Body of pancreas (tissue), 4 donors: ENCODE data around the gene NDST4.

Experiments
- POLR2A ChIP-seq, 3 donors: fragments of 450-650 bp; IDR thresholded peaks; one replicate each; pipeline ENCODE4 v1.6.1; 2016; ENCODE audit warnings: antibody characterized with exemption in 3 of 3, mild to moderate bottlenecking in 2 of 3
- TF ChIP-seq, protein P1 (sequence below), 7 experiments: fragments of 450-650 bp in 4 of 7; fragments of 200-600 bp in 3 of 7; sonication (generic) in 3 of 7; IDR thresholded peaks; one replicate each; pipeline ENCODE4 v1.5.1; 2016 to 2019; ENCODE audit warnings: antibody characterized with exemption in 7 of 7

DNA sequence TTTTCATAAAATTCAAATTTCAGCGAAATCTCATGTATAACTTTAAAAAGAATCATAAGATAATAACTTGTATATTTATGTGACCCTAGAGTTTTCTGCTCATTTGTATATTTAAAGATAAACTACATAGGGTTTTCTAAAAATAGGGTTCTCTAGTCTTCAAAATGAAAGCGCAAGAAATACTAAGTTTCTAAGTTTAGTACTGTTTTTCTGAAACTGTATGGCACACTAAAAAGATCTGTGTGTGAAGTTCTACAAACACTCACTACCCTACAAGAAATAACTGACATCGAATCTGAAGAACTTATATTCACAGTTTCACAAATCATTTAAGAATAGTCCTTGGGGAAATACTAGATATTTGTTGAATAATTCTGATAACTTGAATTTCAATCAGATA lies 38.7 kb upstream of the NDST4 start:
- TF ChIP-seq, protein P1, sequence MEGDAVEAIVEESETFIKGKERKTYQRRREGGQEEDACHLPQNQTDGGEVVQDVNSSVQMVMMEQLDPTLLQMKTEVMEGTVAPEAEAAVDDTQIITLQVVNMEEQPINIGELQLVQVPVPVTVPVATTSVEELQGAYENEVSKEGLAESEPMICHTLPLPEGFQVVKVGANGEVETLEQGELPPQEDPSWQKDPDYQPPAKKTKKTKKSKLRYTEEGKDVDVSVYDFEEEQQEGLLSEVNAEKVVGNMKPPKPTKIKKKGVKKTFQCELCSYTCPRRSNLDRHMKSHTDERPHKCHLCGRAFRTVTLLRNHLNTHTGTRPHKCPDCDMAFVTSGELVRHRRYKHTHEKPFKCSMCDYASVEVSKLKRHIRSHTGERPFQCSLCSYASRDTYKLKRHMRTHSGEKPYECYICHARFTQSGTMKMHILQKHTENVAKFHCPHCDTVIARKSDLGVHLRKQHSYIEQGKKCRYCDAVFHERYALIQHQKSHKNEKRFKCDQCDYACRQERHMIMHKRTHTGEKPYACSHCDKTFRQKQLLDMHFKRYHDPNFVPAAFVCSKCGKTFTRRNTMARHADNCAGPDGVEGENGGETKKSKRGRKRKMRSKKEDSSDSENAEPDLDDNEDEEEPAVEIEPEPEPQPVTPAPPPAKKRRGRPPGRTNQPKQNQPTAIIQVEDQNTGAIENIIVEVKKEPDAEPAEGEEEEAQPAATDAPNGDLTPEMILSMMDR (IDR thresholded peaks at IDR 0.05) = no peak
- no peak for TF ChIP-seq POLR2A (IDR thresholded peaks at IDR 0.05)
